Endothelial cell of hepatic sinusoid (primary cell): ENCODE measurements around the gene AHSP.
"Not testable (repeated sequence)": the region's sequence is repeated elsewhere in the genome, so short reads cannot be mapped to it uniquely, and the experiment has no call there.

ENCODE experiments used
- in situ Hi-C: cut with HindIII; loops from 2 replicates; pipeline ENCODE4 v1.10.0; 2017; ENCODE audit warnings: low sequenced_read_pairs

The AHSP gene, protein sequence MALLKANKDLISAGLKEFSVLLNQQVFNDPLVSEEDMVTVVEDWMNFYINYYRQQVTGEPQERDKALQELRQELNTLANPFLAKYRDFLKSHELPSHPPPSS

DNA sequence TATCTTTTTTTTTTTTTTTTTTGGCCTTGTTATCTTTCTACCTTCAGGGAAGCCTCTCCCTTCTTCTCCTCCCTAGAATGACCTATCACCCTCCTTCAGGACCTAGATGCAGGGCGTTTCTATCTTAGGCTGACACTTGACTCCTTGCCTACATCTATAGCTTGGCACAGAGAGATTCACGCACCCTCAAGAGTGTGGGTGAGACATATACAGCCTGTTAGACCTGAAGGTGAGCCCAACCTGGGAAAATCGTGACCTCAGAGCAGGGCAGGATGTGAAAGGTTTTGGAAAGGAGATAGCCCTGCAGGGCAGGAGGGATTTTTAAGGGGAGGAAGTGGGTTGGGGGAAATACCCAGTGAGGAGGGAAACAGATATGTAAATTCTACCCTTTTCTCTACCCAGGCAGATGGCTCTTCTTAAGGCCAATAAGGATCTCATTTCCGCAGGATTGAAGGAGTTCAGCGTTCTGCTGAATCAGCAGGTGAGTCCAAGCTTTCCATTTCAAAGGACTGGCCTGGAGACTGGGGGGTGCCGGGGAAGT lies at the start of gene AHSP:
AHSP (plus strand) TSS at position 167 of the 541 bp plus-strand sequence; CDS start at position 407, 240 bp downstream.
- in situ Hi-C loops = loop anchor here (5.0 to 10.0 kb wide), 4 partner anchors 57 to 291 kb away; no protein-coding TSS in a partner anchor

DNA sequence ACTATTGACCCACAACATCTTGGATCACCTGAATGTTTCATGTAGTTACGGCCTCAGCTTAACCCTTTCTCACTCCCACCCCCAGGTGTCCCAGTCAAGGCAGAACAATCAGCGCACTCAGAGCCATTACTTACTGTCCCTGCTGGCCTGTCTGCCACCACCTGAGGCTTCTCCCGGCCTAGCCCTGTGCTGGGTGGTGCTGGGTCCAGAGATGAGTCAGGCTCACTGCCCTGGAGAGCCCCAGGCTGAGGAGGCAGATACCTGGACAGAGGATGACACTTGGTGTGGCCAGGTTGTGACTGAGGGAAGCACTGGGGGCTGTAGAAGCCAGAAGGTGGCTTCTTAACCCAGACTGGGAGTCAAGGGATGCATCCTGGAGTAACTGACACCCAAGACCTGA lies 48.7 kb upstream of the AHSP start:
- in situ Hi-C loops = no loop called here

DNA sequence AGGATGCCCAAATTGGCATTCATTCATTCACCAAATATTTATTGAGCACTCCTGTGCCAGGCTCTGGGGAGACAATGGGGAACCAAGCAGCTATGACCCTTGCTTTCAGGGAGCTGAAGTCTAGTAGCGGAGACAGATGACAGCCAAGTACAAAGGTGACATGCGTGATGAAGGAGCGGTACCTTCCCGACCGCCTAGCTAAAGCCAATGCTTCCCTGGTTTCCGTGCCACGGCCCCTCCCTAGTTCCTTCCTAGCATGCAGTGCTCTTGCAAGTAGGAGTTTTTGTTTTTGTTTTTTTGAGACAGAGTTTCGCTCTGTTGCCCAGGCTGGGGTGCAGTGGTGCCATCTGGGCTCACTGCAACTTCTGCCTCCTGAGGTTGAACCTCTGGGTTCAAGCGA lies 47.9 kb upstream of the AHSP start:
- in situ Hi-C loops = no loop called here

DNA sequence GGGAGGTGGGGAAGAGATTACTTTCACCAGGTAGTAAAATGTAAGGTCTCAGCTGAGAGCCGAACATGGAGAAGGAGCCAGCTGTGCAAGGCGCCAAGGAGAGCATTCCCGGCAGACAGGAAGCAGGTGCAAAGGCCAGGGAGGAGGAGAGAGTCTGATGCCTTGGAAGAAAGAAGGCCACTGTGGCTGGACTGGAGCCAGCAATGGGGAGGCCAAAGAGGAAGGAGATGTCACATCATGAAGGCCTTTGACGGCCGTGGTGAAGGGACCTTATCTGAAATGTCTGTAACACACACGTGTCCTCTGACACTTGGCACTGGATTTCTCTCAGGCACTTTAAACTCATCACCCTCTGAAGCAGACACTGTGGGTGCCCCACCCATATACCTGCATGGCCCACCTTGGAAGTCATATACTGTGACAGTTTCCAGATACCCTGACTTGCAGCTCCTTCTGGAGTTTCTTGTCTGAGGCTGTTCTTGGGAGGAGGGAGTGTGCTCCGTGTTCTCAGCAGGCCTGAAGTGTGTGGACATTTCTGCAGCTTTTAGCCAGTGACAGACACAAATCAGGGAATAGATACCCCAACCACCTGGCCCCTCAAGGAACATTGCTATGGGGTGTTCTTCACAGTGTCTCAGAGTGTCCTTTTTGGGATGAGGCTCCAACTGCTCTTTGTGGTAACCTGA lies 46.7 kb upstream of the AHSP start:
- in situ Hi-C loops = no loop called here

DNA sequence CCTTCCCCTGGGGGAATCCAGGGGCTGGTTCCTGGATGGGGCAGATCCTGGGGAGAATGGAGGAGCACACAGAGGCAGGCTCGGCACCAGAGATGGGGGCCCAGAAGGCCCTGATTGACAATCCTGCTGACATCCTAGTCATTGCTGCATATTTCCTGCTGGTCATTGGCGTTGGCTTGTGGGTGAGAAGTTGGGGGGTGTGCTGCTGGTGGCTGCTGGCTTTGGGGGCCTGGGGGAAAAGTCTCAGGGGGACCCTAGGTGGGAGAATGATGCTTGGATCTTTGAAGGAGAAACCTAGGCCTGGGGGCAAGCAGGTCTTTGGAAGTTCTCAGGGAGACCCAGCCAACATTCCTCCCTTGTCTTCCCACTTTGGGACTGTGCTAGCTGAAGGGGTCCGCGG lies 44.6 kb upstream of the AHSP start, which contains the start of gene SLC5A2:
SLC5A2 (plus strand) TSS at position 43 of the 400 bp plus-strand sequence; CDS start at position 57, 14 bp downstream.
- in situ Hi-C loops = no loop called here

DNA sequence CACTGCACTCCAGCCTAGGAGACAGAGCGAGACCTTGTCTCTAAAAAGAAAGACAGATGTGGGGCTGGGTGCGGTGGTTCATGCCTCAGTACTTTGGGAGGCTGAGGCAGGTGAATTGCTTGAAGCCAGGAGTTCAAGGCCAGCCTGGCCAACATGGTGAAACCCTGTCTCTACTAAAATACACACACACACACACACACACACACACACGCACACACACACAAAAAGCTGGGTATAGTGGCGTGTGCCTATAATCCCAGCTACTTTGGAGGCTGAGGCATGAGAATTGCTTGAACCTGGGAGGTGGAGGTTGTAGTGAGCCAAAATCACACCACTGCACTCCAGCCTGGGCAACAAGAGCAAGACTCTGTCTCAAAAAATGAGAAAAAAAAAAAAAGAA lies 43.7 kb upstream of the AHSP start:
- in situ Hi-C loops = not testable (repeated sequence)

DNA sequence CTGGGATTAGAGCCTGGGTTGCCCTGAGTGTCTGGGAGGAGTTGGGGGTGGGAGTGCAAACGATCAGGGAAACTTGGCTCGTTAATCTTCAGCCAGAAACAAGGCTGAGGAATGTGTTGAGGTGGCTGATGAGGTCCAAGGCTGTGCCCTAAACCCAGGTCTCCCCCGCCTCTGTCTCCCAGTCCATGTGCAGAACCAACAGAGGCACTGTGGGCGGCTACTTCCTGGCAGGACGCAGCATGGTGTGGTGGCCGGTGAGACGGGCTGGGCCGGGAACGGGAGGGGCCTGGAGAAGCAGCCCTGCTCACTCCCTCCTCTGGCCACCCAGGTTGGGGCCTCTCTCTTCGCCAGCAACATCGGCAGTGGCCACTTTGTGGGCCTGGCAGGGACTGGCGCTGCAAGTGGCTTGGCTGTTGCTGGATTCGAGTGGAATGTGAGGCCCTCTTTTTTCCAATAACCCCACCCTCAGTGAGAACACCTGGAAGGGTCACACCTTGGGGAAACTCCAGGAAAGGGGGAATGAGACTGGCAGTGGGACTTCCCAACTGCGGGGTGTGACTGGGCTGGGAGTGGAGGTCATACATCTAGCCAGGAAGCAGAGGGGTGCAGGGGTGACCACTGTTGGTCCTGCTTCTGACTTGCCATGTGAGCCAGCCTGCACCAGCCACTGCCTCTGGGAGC lies 43.1 kb upstream of the AHSP start:
- in situ Hi-C loops = no loop called here

DNA sequence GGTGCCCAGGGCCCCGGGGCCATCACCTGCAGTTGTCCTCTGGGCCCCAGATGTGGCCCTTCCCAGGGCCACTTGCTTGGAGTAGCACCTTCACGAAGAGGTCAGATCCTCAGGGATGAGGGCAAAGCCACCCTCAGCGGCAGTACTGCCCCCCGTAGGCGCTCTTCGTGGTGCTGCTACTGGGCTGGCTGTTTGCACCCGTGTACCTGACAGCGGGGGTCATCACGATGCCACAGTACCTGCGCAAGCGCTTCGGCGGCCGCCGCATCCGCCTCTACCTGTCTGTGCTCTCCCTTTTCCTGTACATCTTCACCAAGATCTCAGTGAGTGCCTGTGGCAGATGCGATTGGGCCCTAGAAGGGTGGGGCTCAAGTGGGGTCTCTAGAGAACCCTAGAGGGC lies 42.1 kb upstream of the AHSP start:
- in situ Hi-C loops = no loop called here

DNA sequence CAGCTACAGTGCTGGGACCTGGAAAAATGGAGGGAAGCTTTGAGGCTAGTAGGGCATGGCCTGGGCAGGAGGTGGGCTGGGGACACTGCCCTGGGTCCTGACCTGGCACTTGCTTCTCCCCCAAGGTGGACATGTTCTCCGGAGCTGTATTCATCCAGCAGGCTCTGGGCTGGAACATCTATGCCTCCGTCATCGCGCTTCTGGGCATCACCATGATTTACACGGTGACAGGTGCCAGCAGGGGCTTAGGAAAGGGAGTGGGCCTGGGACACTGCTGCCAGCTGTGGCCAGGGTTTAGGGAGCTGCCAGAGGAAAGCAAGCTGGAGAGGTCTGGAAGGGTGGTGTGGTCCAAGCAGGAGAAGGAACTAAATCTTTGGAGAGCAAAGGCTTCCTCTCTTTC lies 41.7 kb upstream of the AHSP start:
- in situ Hi-C loops = no loop called here

DNA sequence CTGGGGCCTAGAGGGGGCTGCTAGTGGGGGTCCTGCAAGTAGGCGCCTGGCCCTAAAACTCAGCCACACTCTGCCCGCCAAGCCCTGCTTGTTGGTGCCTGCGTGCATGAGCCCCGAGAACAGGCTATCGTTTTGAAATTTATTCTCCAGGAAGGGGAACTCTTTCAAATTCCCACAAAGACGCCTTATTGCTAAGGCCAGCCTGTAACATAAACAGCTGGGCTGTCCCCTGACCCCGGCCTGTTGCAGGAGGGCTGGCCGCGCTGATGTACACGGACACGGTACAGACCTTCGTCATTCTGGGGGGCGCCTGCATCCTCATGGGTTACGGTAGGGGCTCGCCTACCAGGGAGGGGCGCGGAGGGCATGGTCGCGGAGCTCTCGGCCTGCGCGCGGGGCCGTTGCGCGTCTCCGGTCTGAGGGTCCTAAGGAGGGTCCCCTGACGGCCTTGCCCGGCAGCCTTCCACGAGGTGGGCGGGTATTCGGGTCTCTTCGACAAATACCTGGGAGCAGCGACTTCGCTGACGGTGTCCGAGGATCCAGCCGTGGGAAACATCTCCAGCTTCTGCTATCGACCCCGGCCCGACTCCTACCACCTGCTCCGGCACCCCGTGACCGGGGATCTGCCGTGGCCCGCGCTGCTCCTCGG lies 40.5 kb upstream of the AHSP start:
- in situ Hi-C loops = no loop called here

DNA sequence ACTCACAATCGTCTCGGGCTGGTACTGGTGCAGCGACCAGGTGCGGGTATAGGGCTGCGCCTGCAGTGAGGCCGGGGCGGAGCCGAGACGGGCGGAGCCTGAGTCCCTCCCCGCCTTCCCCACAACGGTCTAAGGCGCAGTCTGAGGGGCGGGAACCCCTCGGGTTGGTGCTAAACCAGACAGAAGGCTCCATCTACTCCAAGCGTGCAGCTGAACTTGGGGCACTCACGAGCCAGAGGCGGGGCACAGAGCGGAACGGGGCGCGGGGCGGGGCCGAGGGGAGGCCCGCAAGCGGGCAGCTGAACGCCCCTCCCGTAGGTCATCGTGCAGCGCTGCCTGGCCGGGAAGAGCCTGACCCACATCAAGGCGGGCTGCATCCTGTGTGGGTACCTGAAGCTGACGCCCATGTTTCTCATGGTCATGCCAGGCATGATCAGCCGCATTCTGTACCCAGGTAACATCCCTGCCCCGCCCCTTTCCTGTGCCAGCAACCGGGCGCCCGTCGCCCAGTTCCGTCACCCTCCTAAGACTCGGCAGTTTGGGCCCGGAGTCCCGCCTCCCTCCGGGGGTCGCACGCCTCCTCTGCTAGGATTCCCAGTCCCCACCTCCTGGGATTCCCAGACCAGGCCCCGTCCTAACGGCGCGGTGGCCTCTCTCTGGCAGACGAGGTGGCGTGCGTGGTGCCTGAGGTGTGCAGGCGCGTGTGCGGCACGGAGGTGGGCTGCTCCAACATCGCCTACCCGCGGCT lies 39.8 kb upstream of the AHSP start:
- in situ Hi-C loops = no loop called here

DNA sequence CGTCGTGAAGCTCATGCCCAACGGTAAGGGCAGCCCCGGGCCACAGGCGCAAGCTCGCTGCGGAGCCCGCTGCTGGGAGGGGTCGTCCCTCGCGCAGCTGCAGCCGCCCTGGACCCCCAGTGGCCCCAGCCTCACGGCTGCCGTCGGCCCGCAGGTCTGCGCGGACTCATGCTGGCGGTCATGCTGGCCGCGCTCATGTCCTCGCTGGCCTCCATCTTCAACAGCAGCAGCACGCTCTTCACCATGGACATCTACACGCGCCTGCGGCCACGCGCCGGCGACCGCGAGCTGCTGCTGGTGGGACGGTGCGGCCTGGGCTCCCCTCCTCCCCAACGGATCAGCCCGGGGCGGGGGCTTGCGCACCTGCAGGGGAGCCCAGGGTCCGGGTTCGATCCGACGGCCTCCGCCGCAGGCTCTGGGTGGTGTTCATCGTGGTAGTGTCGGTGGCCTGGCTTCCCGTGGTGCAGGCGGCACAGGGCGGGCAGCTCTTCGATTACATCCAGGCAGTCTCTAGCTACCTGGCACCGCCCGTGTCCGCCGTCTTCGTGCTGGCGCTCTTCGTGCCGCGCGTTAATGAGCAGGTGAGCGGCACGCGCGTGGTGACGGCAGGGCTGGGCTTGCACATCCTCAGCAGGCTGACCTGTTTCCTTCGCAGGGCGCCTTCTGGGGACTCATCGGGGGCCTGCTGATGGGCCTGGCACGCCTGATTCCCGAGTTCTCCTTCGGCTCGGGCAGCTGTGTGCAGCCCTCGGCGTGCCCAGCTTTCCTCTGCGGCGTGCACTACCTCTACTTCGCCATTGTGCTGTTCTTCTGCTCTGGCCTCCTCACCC lies 39.0 kb upstream of the AHSP start:
- in situ Hi-C loops = no loop called here

DNA sequence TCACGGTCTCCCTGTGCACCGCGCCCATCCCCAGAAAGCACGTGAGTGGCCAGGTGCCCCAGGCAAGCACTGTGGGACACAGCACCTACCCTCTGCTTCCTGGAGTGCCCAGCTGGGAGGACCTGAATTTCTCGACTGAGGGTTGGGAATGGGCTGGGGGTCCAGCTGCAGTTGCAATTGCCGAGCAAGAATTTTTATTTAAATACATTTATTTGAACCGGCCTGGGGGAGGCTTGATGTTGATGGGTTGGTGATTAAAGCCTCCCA lies 38.5 kb upstream of the AHSP start:
- in situ Hi-C loops = no loop called here

DNA sequence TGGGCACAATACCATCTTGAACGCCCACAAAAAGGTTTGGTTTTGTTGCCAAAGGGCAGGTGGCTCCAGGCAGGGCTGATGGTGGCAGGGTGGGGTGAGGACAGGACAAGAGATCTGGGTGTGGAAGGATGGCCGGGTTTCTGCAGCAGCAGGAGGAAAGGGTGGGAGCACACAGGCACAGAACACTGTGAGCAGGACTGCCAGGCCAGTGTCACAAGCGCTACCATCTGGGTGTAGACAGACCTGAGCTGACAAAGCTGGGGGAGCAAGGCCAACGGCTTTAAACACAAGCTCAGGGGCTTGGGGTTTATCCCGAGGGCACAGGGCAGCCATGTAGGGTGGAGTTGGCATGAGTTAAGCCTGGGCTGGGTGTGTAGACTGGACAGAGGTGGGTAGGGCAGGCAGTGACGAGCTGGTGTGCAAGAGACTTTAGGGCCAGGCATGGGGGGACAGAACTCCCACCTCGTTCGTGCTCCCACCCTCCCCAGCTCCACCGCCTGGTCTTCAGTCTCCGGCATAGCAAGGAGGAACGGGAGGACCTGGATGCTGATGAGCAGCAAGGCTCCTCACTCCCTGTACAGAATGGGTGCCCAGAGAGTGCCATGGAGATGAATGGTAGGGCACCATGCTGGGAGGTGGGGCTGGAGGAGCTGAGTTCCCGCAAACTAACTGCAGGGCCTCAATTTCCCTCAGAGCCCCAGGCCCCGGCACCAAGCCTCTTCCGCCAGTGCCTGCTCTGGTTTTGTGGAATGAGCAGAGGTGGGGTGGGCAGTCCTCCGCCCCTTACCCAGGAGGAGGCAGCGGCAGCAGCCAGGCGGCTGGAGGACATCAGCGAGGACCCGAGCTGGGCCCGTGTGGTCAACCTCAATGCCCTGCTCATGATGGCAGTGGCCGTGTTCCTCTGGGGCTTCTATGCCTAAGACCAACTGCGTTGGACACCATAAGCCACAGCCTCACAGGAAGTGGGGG lies 37.8 kb upstream of the AHSP start:
- in situ Hi-C loops = no loop called here

DNA sequence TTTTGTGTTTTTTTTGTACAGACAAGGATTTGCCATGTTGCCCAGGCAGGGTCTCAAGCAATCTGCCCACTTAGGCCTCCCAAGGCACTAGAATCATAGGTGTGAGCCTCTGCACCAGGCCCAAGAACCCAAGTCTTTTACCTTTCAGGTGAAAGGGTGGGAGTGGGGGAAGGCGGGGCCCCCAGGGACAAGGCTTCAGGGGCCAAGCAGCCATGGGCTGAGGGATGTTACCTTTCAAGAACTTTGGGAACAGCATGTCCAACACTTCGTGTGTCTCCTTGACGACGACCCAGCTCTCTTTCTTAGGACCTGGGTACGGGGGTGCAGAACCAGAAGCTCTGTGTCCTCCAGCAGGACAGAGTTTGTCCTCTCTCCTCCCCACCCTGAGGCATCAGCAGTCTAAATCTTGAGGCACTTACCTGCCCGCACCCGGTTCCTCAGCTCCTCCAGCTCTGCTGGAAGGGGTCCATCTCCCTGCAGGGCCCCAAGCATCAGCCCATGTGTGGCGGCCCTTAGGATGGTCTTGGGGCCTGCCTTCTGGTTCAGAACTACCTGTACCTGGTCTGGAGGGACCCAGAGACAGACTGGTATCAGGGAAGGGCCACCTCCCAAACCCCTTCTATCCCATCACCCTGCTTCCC lies 35.8 kb upstream of the AHSP start:
- in situ Hi-C loops = no loop called here

DNA sequence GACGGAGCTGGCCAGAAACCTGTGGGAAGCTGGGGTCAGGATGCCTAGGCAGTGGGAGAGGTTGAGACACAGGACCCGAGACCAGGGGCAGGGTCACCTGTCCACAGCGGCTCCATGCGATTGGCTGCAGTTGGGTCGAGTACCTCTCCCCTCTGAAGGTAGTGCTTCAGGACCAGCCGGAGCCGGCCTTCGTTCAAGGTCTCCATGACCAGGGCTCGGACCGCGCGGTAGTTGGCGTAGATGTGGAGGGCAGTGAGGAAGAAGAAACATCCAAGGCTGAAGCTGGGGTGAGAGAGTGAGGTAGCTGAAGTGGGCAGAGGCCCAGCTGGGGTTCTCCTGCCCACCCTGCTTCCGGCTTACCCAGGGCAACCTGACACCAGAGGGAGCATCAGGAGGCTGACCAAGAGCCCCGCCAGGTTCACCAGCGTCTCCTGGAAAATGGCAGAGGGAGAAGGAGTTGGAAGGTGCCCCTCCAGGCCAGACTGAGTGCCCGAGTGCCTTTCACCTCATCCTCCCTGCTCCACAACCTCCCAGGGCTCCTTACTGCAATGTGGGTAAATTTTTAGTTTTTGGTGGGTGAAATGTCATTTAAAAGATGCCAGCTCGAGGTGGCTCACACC lies 34.1 kb upstream of the AHSP start:
- in situ Hi-C loops = no loop called here

DNA sequence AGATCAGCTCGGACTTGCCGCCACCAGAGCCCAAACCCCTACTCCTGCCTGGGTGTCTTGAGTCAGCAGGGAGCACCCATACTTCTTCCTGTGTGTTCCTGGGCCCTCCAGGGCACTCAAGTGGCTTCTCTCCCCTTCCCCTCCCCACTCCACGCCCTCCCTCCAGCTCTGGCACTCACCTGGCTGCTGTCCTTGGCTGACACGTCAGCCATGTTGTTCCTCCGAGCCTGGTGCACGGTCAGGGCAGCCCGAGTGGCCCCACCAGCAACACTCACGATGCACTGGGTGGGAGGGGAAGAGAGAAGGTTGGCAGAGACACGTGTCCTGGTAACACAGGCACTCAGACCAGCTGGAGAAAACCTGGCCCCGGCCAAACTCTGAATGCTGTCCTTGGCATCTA lies 31.0 kb upstream of the AHSP start:
- in situ Hi-C loops = no loop called here

DNA sequence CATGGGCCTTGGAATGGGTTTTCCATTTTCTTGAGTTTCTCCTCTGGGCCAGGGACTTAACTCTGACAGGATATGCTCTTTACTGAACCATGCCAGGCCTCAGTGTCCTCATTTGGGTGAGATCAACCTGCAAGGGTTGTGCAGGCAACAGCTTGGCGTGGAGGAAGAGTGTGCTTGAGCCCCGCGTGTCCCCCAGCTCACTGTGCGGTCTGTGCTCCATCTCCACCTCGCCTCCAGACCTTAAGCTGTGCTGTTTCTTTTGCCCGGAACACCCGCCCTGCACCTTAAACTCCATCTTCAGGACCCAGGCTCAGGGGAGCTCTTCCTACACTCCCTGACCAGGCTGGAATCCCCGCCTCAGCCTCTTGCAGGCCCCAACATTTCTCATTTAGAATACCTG lies 29.2 kb upstream of the AHSP start:
- in situ Hi-C loops = no loop called here
